Limb (tissue), 2 donors: Measurements from ENCODE around the gene ZNF618.

ENCODE experiments used
- DNase-seq, 2 donors: peaks; one replicate each; pipeline ENCODE4 v3.0.0-alpha.2; 2016; ENCODE audit errors: extremely low spot score in 2 of 2

Gene ZNF618

GRCh38 chr9:114056527-114056926 lies 180.4 kb downstream of the ZNF618 start:
- no peak for DNase-seq

- no peak for DNase-seq
These were observed 181.2 kb downstream of the ZNF618 start for GRCh38 chr9:114057161-114057885.

GRCh38 chr9:114058688-114059046 lies 182.6 kb downstream of the ZNF618 start:
- DNase-seq = peak in 1 of 2 donors; percentile 25

GRCh38 chr9:114059047-114059803 lies 183.1 kb downstream of the ZNF618 start:
- DNase-seq = peak; percentile 2 to 47

- DNase-seq = peak in 1 of 2 donors; percentile 22
These were observed 184.0 kb downstream of the ZNF618 start for GRCh38 chr9:114060070-114060469.

GRCh38 chr9:114060711-114061110 lies 184.6 kb downstream of the ZNF618 start:
- DNase-seq = peak in 1 of 2 donors; percentile 33

GRCh38 chr9:114061292-114061691 lies 185.2 kb downstream of the ZNF618 start:
- DNase-seq = no peak

- DNase-seq = peak in 1 of 2 donors; percentile 9
These were observed 185.8 kb downstream of the ZNF618 start for GRCh38 chr9:114061830-114062474.

GRCh38 chr9:114065304-114065703 lies 189.2 kb downstream of the ZNF618 start:
- no peak for DNase-seq

- DNase-seq = peak in 1 of 2 donors; percentile 6
These were observed 193.5 kb downstream of the ZNF618 start for GRCh38 chr9:114069476-114070187.

GRCh38 chr9:114070188-114071103 lies 194.3 kb downstream of the ZNF618 start:
- no peak for DNase-seq

- DNase-seq = no peak
These were observed 195.2 kb downstream of the ZNF618 start for GRCh38 chr9:114071197-114071795.

GRCh38 chr9:114072184-114073140 lies 196.4 kb downstream of the ZNF618 start:
- peak in 1 of 2 donors; percentile 63 for DNase-seq

GRCh38 chr9:114075602-114076001 lies 199.5 kb downstream of the ZNF618 start:
- no peak for DNase-seq

GRCh38 chr9:114076237-114077161 lies 200.4 kb downstream of the ZNF618 start:
- DNase-seq = no peak

- no peak for DNase-seq
These were observed 201.2 kb downstream of the ZNF618 start for GRCh38 chr9:114077162-114077837.

- DNase-seq = no peak
These were observed 202.1 kb downstream of the ZNF618 start, which contains the start of gene AMBP for GRCh38 chr9:114078021-114078780. TSS of gene AMBP (minus strand) at chr9:114078300. CDS start at chr9:114078209, 91 bp downstream.
